ENCODE results near the gene GYPA. TPM values are rescaled to one million over a fixed set of nuclear protein-coding genes. Genes with fewer than 3 reads are reported as not detected.
"Not testable (repeated sequence)": the region's sequence is repeated elsewhere in the genome, so short reads cannot be mapped to it uniquely, and the experiment has no call there.

GYPA gene
- total RNA-seq, 2 donors from 2014 or later: not detected

GRCh38 chr4:144119752-144120151 is 20.8 kb downstream of the GYPA start:
- H3K27me3 Mint-ChIP-seq; DNase-seq; H3K4me1 Mint-ChIP-seq; H3K9me3 ChIP-seq (ENCODE audit: control insufficient read depth, low read length, poor library complexity, severe bottlenecking); H3K4me3 Mint-ChIP-seq; H3K27ac Mint-ChIP-seq; H3K36me3 Mint-ChIP-seq (ENCODE audit: low read depth); ATAC-seq: not testable (repeated sequence)

- no peak for DNase-seq
- Mint-ChIP-seq H3K27me3 (peaks cover 5% of the 10 kb centered on the region), H3K4me3 (no peak overlapping the region), H3K27ac (no peak overlapping the region), H3K4me1 (no peaks in the 10 kb centered on the region), H3K36me3 (ENCODE audit: low read depth) (no peaks in the 10 kb centered on the region)
- H3K9me3 ChIP-seq (ENCODE audit: control insufficient read depth, low read length, poor library complexity, severe bottlenecking): no peaks in the 10 kb centered on the region
- no peak for ATAC-seq
Observed at GRCh38 chr4:144115519-144115918, 25.0 kb downstream of the GYPA start.

- DNase-seq (no peak), ATAC-seq (no peak)
- Mint-ChIP-seq H3K4me1 (no peaks in the 10 kb centered on the region), H3K27me3 (peaks cover 5% of the 10 kb centered on the region), H3K36me3 (ENCODE audit: low read depth) (no peaks in the 10 kb centered on the region), H3K27ac (no peak overlapping the region), H3K4me3 (no peak overlapping the region)
- H3K9me3 ChIP-seq (ENCODE audit: control insufficient read depth, low read length, poor library complexity, severe bottlenecking): no peaks in the 10 kb centered on the region
Observed at GRCh38 chr4:144113546-144113945, 27.0 kb downstream of the GYPA start.

GRCh38 chr4:144104509-144105130 is 35.9 kb downstream of the GYPA start:
- ATAC-seq (no peak), DNase-seq (no peak)
- Mint-ChIP-seq H3K4me3 (no peak overlapping the region), H3K27me3 (peaks cover 27% of the 10 kb centered on the region), H3K27ac (no peak overlapping the region), H3K4me1 (no peaks in the 10 kb centered on the region), H3K36me3 (ENCODE audit: low read depth) (no peaks in the 10 kb centered on the region)
- H3K9me3 ChIP-seq (ENCODE audit: control insufficient read depth, low read length, poor library complexity, severe bottlenecking): no peaks in the 10 kb centered on the region

GRCh38 chr4:144097776-144098175 is 42.7 kb downstream of the GYPA start:
- not testable (repeated sequence) for DNase-seq; H3K4me1 Mint-ChIP-seq; ATAC-seq; H3K4me3 Mint-ChIP-seq; H3K9me3 ChIP-seq (ENCODE audit: control insufficient read depth, low read length, poor library complexity, severe bottlenecking); H3K27ac Mint-ChIP-seq; H3K36me3 Mint-ChIP-seq (ENCODE audit: low read depth)
- peaks cover 41% of the 10 kb centered on the region for H3K27me3 Mint-ChIP-seq

GRCh38 chr4:144093995-144094394 is 46.5 kb downstream of the GYPA start:
- peaks cover 31% of the 10 kb centered on the region for H3K27me3 Mint-ChIP-seq
- H3K36me3 Mint-ChIP-seq (ENCODE audit: low read depth); H3K9me3 ChIP-seq (ENCODE audit: control insufficient read depth, low read length, poor library complexity, severe bottlenecking); ATAC-seq; H3K27ac Mint-ChIP-seq; H3K4me3 Mint-ChIP-seq; H3K4me1 Mint-ChIP-seq; DNase-seq: not testable (repeated sequence)

GRCh38 chr4:144091181-144091580 is 49.3 kb downstream of the GYPA start:
- H3K27me3 Mint-ChIP-seq: peaks cover 34% of the 10 kb centered on the region

GRCh38 chr4:144090744-144091143 is 49.8 kb downstream of the GYPA start:
- ATAC-seq: no peak
- Mint-ChIP-seq H3K27me3 (peaks cover 30% of the 10 kb centered on the region), H3K4me3 (no peak overlapping the region), H3K36me3 (ENCODE audit: low read depth) (no peaks in the 10 kb centered on the region), H3K27ac (no peak overlapping the region), H3K4me1 (peaks cover 2% of the 10 kb centered on the region)
- no peaks in the 10 kb centered on the region for H3K9me3 ChIP-seq (ENCODE audit: control insufficient read depth, low read length, poor library complexity, severe bottlenecking)
- no peak for DNase-seq

More at GRCh38 chr4:144091181-144091580, 49.3 kb downstream of the GYPA start:
- H3K36me3 Mint-ChIP-seq (ENCODE audit: low read depth); DNase-seq; H3K27ac Mint-ChIP-seq; ATAC-seq; H3K4me3 Mint-ChIP-seq; H3K4me1 Mint-ChIP-seq; H3K9me3 ChIP-seq (ENCODE audit: control insufficient read depth, low read length, poor library complexity, severe bottlenecking): not testable (repeated sequence)

GRCh38 chr4:144082053-144082452 is 58.5 kb downstream of the GYPA start:
- not testable (repeated sequence) for H3K4me3 Mint-ChIP-seq; H3K9me3 ChIP-seq (ENCODE audit: control insufficient read depth, low read length, poor library complexity, severe bottlenecking); H3K27me3 Mint-ChIP-seq; ATAC-seq; H3K4me1 Mint-ChIP-seq; H3K27ac Mint-ChIP-seq; H3K36me3 Mint-ChIP-seq (ENCODE audit: low read depth); DNase-seq

GRCh38 chr4:144080135-144080534 is 60.4 kb downstream of the GYPA start:
- H3K4me3 Mint-ChIP-seq; H3K27ac Mint-ChIP-seq; DNase-seq; H3K27me3 Mint-ChIP-seq; H3K36me3 Mint-ChIP-seq (ENCODE audit: low read depth); H3K4me1 Mint-ChIP-seq; ATAC-seq; H3K9me3 ChIP-seq (ENCODE audit: control insufficient read depth, low read length, poor library complexity, severe bottlenecking): not testable (repeated sequence)

GRCh38 chr4:144078746-144079145 is 61.8 kb downstream of the GYPA start:
- not testable (repeated sequence) for H3K9me3 ChIP-seq (ENCODE audit: control insufficient read depth, low read length, poor library complexity, severe bottlenecking); DNase-seq

GRCh38 chr4:144061556-144061955 is 79.0 kb downstream of the GYPA start:
- not testable (repeated sequence) for ATAC-seq; H3K4me1 Mint-ChIP-seq; DNase-seq; H3K27ac Mint-ChIP-seq; H3K36me3 Mint-ChIP-seq (ENCODE audit: low read depth); H3K9me3 ChIP-seq (ENCODE audit: control insufficient read depth, low read length, poor library complexity, severe bottlenecking); H3K4me3 Mint-ChIP-seq; H3K27me3 Mint-ChIP-seq

More at GRCh38 chr4:144078746-144079145, 61.8 kb downstream of the GYPA start:
- H3K4me3 Mint-ChIP-seq; H3K27ac Mint-ChIP-seq; ATAC-seq; H3K27me3 Mint-ChIP-seq; H3K4me1 Mint-ChIP-seq; H3K36me3 Mint-ChIP-seq (ENCODE audit: low read depth): not testable (repeated sequence)

- ATAC-seq; H3K9me3 ChIP-seq (ENCODE audit: control insufficient read depth, low read length, poor library complexity, severe bottlenecking); H3K4me1 Mint-ChIP-seq; H3K36me3 Mint-ChIP-seq (ENCODE audit: low read depth); H3K27me3 Mint-ChIP-seq; H3K4me3 Mint-ChIP-seq; DNase-seq; H3K27ac Mint-ChIP-seq: not testable (repeated sequence)
Observed at GRCh38 chr4:144060234-144060859, 80.2 kb downstream of the GYPA start.

Measured in T-helper 17 cell (primary cell).